Activated T-cell treated with anti-CD3 and anti-CD28 coated beads for 48 hours (primary cell): ENCODE data around the gene FAM114A2.
"Not testable (repeated sequence)": the region's sequence is repeated elsewhere in the genome, so short reads cannot be mapped to it uniquely, and the experiment has no call there.

Experiments
- DNase-seq: peaks from one replicate; pipeline ENCODE4 v3.0.0-alpha.2; 2020; ENCODE audit warnings: low read depth

Gene FAM114A2

DNA sequence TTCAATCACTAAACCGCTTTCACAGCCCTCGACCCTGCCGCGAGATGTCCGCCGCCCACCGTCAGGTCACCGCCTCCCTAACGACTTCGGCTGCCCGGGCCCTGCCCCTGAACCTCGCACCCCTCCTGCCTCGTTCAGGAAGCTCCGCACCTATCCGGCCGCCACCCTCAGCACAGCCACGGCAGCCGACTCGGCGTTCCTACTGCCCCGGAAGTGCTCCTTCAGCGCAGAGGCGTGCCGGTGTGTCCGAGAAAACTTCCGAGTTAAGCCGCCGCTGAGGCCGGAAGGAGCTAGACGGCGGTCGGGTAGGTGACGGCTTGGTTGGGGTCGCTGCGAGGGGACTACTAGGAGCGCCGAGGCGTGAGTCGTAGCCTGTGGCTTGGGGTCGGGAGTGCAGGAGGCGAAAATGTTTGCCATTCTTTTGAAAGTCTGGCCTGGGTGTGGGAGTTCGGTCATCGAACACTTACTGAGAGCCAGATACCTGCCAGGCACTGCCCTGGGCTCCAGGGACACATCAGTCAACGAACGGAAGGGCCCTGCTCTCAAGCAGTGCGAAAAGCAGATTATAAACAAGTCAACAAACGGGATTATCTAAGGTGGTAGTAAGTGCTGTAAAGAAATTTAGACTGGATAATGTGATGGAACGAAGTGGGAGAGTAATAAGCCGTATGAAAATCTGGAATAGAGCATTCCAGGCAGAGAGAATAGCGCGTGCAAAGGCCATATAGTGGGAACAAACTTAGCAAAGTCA, at the start of gene FAM114A2, which contains the start of gene MFAP3:
TSS of gene FAM114A2 (minus strand) at position 204 of the 751 bp plus-strand sequence. CDS start 3,957 bp downstream, outside the sequence.
TSS of gene MFAP3 (plus strand) at position 261 of the 751 bp plus-strand sequence. CDS start 10,756 bp downstream, outside the sequence.
- DNase-seq = peak; percentile 85

DNA sequence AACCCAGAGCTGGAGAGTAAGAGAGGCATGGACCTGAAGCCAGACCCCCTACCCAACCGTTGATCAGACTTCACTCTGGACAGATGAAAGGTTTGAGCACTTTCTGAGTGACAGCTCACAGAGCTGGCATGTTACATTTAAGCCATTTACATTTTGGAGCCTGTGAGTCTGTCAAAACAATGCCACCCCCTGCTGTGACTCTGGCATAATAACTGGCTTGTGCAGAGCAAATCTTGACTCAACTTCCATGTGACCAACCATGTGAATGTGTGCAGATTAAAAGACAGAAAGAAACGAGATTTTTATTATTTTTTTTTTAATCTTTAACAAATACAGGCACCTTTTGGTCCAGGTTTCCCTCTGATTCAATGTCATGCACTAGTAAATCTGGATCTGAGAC, 48.5 kb upstream of the FAM114A2 start:
- no peak for DNase-seq

DNA sequence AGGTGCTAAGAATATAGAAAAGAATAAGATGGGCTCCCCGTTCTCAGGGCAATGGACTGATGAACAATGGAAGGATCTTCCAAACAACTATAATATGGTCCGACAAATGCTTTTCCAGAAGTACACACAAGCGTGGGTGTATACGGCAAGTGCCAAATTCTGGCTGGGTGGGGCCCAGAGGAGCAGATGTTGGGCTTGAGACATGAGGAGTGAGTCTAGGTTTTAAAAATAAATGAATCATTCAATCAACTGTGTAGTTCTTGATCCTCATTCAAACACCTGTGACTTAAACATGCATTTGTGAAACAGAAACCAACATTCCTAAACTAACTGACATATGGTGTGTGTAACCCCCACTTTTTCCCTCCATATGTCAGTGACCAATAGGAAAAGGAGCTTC, 47.9 kb upstream of the FAM114A2 start:
- DNase-seq = no peak

DNA sequence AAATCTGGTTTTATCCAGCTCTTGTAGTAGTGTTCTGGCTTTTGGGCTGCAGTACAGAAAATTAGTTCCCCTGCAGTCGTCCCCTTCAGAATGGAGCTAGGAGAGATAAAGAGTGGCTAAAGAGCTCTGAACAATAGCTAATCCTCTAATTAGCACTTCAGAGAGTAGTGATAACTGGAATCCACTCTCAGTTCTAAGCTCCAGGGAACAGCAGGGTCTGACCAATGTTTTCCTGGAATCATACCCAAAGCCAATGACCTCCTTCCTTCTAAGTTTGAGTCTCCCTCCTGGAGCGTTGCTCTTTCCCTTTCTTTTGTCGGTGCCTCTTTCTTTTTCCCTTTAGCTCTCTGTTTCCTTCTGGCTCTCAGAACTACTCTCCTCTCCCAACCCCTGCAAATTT, 47.4 kb upstream of the FAM114A2 start:
- no peak for DNase-seq

DNA sequence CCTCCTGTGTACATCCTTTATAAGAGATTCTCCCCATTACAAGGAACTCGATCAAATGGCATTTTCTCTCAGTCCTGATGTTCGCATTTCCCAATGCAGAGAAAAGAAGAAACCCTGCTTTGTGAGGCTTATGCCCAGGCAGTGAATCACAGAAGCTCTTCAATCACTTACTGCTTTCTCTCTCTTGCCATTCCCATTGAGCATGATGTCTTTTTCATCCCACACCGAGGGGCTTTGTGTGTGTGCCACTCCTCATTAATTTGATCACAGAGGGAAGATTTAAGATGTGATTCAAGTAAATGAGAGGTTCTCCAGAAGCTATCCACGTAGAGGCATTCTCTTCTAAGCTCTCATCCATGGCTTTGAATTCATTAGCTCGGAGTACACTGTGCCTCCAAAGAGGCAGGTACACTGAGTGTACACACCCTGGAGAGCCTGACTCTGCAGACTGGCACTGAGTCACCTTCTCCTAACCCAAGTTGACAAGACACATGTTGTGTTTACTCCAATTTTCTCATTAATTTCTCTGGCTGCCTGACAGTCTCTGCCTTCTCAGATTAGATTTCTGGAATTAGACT, 45.4 kb upstream of the FAM114A2 start:
- no peak for DNase-seq

DNA sequence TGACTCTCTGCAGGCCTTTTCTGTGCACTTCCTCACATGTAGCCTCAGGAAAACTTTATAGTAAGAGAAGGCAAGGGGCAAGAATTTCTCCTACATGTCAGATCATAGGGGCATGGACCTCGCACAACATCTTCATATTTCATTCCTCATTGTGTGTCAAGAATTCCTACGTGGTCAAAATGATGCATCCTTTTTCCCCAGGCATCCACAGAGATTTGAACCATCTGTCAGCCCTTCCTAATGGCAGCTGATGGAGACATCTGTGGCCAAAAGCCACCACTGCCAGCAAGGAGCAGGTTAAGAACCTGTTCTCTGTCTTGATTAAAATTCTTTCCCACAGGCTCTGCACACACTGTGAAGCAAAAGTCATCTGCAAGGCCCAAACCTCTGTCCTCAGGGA, 42.5 kb upstream of the FAM114A2 start:
- DNase-seq = no peak

DNA sequence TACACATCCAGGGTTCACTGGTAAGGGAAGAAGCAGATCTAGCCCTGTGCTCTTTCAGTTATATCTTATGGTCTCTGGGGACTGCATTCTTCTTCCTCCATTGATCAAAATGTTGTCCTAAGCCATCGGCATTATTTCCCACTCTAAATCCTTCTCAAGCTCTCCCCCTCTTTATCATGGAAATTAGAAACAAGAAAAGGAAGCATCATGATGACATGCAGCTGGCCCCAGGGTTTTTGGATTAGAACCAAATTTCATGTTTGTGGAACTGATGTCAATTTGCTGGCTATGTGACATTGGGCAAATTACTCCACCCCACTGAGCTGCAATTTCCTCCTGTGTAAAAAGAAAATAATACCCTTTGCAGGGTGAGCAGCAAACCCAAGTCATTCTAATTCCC, 39.6 kb upstream of the FAM114A2 start:
- no peak for DNase-seq

DNA sequence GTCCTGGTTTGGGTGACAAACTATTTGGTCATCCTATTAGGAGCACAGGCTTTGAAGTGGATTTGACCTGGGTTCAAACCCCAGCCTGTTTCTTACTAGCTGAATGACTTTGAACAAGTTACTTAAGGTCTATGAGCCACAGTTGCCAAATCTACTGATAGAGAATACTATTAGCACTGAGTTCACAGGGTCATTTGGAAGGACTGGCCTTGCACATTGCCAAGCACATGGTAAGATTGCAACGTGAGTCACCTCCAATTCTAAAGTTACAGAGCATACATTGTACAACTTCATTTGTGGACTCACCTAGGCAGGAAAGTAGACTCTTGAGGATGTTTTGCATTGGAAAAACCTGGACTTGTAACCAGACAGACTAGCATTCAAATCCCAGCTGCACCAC, 39.0 kb upstream of the FAM114A2 start:
- DNase-seq = no peak

DNA sequence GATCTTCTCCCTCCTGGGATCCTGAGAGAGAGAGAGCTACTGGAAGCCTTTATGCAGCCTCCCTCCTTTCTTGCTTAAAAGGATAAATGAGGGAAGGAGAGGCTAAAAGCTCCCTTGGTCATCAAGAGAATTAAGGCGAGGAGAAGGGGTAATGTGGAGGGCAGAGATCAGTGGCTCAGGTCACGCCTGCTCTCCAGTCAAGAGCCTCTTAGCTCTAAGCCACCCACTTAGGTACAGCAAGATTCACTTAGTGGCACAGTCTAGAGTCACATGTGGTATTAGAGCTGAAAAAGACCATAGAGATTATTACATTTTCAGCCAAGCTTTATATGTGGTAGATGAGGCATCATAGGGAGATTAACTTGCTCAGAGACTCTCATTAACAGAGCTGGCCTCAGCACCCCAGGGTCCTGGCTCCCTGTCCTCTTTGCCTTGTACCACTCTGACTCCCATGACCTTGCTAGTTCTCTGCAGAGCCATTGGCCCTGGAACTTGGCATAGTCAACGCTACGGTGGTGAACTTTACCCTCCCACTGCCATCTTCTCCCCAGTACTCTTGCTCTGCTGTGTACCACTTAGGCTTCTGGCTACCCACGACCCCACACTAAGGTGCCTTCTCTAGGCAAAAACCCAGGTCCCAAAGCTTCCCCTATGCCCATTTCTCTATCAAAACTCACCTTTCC, 37.7 kb upstream of the FAM114A2 start:
- DNase-seq = no peak

DNA sequence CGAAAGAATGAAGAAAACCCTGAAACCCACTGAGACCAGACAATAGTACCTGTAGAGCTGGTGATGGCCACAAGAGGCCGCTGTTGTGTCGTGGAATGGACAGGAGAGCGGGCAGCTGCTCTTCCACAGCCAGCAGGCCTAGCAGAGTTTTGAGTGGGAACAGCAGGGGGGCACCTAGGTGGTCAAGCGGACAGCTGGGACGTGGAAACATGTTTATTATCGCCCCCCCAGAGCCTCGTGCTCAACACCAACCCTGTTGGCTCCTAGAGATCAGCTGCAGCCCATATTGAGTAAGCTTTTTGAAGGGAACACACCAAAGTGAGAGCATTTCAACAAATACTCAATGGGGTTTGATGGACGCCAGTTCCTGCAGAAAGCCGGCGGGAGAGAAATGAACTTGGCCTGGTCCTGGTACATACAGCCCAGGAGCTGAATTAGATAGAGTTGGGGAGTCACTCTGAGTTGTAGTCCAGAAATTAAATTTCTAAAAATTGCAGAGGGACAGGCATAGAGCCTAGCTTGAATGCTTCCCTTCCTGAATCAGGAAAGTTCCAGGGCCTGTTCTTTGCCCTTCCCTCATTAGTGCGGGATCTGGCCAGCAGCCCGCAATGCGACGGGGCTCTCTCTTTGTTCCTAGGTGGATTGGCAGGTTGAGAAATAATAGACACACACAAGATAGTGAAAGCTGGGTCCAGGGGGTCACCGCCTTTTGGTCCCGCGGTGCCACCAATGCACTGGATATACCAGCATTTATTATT, 33.9 kb upstream of the FAM114A2 start:
- DNase-seq = peak; percentile 75

DNA sequence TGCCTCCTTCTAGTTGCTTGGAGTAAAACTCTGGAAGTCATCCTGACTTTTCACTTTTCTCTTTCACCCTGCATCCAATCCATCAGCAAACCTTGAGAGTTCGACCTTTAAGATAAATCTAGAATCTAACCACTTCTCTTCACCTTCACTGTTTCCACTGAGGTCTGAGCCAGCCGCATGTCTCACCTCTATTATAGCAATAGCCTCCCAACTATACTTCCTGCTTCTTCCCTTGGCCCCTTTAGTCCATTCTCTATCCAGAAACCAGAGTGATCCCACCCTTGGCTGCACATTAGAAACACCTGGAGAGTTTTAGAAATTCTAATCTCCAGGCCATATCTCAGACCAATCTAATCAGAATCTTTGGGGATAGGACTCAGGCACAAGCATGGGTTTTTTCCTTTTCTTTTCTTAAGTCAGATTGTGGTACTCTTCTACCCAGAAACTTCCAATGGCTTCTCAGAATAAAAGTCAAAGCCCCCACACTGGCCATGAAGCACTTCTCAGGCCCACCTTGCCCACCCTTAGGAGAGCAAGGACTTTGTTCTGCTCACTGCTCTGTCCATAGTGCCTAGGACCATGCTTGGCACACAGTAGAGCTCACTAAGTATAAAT, 33.2 kb upstream of the FAM114A2 start:
- DNase-seq = no peak

DNA sequence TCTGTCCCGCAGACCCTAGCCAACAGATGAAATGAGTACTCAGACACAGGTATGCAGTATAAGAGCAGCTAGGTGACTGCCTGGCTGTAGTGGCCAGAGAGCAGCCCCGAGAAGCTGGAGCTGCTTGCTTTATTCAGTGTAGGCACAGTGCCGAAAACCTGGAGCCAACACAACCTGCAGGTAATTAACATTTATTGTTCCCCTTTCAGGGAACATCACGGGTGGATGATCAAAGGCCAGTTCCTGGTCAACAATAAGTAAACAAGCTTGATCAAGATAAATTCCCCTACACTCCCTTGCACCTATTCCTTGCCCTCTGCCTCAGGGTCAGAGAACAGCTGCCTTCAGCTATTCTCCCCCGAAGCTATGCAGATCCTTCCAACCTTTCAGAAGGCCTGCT, 31.1 kb upstream of the FAM114A2 start:
- not testable (repeated sequence) for DNase-seq

DNA sequence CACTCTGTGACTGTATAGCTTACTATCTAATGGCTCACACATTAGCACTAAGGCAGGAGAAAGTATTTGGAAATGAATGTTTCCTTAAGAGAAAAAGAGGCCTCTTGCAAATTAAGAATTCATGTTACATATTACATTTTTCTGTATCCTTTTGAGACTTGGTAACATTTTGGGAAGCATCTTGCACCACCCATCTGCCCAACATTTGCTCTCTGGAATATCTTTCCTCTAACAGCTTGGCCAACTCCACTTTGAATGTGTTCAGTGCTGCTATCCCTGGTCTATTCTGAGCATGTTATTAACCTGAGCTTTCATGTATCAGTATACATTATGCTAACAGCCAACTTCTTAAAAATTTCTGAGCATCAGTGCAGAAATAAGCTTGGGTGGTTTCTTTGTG, 27.3 kb upstream of the FAM114A2 start:
- DNase-seq = no peak

DNA sequence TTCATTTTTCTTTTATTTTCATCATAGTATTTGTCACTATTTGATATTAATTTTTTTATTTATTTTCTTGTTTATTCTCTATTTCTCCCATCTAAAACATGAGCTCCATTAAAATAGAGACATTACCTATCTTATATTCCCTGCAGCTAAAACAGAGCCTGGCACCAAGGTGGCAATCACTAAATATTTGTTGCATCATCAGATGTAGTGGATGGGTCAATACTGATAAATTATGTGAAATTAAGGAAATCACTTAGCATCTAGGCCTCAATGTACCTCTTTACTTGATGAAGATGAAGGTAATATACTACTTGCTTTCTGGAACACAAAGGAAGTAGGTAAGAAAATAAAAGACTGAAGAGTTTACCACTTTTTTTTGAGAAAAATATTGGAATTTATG, 24.7 kb upstream of the FAM114A2 start:
- no peak for DNase-seq

DNA sequence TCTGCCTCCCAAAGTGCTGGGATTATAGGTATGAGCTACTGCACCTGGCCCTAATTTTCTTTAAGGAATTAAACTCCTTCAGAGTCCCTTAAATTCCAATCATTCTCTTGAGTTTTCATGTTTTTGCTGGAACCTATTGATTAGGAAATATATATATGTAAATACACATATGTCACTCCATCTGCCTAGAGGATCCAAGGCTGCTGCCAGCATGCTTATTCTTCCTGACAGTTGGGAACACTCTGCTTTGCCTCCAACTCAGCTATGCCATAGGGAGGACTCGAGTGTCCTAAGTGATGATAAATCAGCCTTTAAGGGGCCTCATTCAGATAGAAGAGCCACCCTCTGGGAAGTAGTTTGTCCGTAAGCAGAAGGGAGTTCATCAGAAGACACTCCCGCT, 21.9 kb upstream of the FAM114A2 start:
- DNase-seq = no peak

DNA sequence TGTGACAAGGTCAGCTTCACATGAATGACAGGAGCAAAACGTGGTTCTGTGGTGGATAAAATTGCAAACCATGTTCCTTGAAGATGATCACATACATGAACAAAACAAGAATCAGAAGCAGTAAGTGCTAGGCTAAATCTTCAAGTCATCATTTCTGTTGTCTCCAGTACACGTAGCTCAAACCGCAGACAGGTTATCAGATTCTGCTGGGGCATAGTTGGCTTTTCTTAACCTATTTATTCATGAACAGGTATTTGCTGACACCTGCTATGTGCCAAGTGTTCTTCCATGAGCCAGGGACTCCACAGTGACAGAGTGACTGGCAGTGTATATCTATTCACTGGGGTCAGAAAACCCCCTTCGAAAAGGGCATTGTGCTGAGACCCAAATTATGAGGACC, 20.9 kb upstream of the FAM114A2 start:
- no peak for DNase-seq

DNA sequence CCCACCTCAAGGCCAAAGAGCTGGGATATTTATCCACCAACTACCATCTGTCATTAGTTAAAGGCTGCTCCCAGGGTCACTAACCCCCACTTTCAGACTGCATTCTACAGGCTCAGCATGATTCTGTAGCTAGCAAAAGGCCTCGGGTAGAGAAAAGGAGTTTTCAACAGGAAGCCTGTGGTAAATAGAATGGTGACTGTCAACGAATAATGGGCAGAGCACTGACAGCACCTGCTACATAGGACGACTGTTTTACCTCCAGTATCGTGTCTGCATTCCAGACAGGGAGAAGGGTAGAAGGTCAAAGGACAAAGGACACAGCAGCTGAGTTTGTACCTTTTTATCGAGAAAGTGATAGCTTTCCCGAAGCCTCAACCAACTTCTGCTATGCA, 20.3 kb upstream of the FAM114A2 start:
- DNase-seq = no peak

DNA sequence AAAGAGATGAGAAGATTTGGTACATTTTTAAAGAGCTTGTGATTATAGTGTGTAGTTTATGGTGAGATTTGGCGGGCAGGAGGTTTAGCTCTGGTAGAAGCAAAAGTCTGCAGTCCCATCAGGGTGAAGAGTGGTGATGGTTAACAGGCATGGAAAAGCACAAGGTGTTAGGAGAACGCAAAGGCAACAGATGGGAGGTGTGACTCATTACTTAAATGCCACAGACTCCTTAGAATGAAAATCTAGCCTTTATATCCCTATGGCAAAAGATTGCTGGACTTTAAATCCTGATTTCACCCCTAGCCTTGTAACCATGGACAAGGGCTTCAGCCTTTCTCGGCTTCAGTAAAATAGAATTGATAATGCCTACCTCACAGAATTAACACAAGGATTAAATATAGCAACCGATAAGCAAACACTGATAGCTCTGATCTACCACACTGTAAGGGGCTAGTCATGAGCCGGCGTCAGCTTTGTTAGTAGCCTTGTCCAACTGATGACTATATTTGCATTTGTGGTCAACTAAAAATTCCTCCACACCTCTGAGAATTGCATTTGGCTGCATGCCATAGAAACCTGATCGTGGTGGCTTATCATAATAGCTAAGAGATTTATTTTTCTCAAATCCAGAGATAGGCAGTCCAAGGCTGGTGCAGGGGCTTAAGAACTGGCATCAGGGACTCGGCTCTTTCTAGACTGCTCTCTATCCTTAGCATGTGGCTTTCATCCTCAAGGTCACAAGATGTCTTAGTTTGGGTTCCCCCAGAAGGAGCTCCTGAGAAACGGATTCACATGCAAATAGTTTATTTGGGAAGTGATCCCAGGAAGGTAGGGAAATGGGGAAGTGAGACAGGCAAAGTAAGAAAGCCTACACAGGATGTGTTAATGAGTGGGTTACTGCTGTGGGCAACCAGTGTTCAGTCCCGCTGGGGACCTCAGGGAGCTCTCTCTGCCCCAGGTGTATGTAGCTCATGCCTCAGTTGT, 19.6 kb upstream of the FAM114A2 start:
- DNase-seq = no peak

DNA sequence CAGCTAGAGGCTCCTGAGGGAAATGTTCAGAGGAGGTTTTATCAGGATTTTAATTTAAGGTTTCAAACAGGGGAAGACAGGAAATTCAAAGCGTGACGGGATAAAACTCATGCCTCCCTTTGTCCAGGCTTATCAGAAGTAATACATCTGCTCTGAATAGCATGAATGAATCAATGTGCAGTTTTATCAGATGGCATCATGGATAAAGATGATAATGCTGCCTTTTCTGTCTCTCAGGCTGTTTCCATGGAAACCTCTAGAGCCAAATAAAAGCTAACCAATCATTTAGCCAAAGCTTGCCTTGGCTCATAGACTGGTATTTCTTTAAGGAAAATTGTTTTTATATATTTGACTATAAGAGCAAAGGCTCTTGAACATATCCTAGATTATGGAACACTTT, 16.5 kb upstream of the FAM114A2 start:
- DNase-seq = no peak

DNA sequence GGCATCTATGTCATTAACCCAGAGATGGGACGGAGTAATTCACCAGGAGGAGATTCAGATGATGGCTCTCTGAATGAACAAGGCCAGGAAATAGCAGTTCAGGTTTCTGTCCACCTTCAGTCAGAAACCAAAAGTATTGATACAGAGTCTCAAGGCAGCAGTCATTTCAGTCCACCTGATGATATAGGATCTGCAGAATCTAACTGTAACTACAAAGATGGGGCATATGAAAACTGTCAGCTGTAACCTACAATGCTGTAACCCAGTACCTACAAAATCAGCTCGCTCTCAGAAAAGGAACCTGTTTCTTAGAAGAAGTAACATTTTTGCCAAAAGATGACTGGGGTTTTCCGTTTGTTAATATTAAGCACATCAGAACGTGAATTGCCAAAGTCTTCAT, 14.8 kb upstream of the FAM114A2 start:
- DNase-seq = no peak

DNA sequence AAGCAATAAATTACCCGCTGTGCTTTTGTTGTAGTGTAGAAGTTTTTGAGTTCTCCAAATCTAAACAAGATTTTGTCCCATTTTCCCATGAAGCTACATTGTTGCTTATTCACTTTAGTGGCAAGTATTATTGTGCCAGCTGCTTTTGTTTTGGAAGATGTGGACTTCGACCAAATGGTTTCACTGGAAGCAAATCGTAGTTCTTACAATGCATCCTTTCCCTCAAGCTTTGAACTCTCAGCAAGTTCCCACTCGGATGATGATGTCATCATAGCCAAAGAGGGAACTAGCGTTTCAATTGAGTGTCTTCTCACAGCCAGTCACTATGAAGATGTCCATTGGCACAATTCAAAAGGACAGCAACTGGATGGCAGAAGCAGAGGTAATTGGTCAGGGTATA, 10.9 kb upstream of the FAM114A2 start:
- DNase-seq = no peak
